A549 (cell line): ENCODE results near the gene CYB561.

Experiments used
- CEBPB ChIP-seq, 2 experiments: fragments of >200 bp in 1 of 2; sonication (Bioruptor Twin) in 1 of 2; formaldehyde crosslinking in 1 of 2; IDR thresholded peaks; 2 replicates each; pipeline ENCODE4 v1.6.1; 2012 to 2016
- HOXB5 ChIP-seq: fragments of 250-450 bp; sonication (Bioruptor Pico); IDR thresholded peaks from 2 replicates; pipeline ENCODE4 v1.5.0; 2020; ENCODE audit warnings: mild to moderate bottlenecking, moderate library complexity
- JUNB ChIP-seq: fragments of >200 bp; sonication (Bioruptor Twin); formaldehyde crosslinking; IDR thresholded peaks from 2 replicates; pipeline ENCODE4 v1.6.1; 2016
- MYC ChIP-seq: IDR thresholded peaks from 2 replicates; pipeline ENCODE4 v1.6.1; 2012; ENCODE audit warnings: mild to moderate bottlenecking, inconsistent platforms, low read length, improper control_type of control experiment, borderline replicate concordance
- PHF8 ChIP-seq: fragments of 200-600 bp; sonication (generic); IDR thresholded peaks from 2 replicates; pipeline ENCODE4 v1.6.1; 2016; ENCODE audit warnings: low read depth, mild to moderate bottlenecking, antibody characterized with exemption, moderate library complexity, borderline replicate concordance
- POLR2A ChIP-seq: IDR thresholded peaks from 2 replicates; pipeline ENCODE4 v1.6.1; 2012; ENCODE audit warnings: mild to moderate bottlenecking, low read length
- RAD21 ChIP-seq, 2 experiments: fragments of >200 bp in 1 of 2; sonication (Bioruptor Twin) in 1 of 2; formaldehyde crosslinking in 1 of 2; IDR thresholded peaks in 1 of 2; conservative IDR thresholded peaks in 1 of 2; 2 replicates in 1 of 2; 3 replicates in 1 of 2; pipeline ENCODE4 v1.6.1; 2012 to 2018; ENCODE audit warnings: inconsistent platforms in 1 of 2
- RCOR1 ChIP-seq: fragments of 150-350 bp; IDR thresholded peaks from 2 replicates; pipeline ENCODE4 v1.6.1; 2014; ENCODE audit warnings: antibody characterized with exemption, low read length, low read depth
- REST ChIP-seq: fragments of 200-600 bp; sonication (generic); IDR thresholded peaks from 2 replicates; pipeline ENCODE4 v1.6.1; 2016; ENCODE audit warnings: antibody characterized with exemption, mild to moderate bottlenecking, moderate library complexity
- ZFP36 ChIP-seq: fragments of 450-650 bp; IDR thresholded peaks from 2 replicates; pipeline ENCODE4 v1.6.1; 2014; ENCODE audit warnings: borderline replicate concordance; ENCODE audit not compliant: partially characterized antibody
- ZSCAN20 ChIP-seq: fragments of 250-450 bp; sonication (Bioruptor Pico); IDR thresholded peaks from 2 replicates; pipeline ENCODE4 v1.8.0; 2022; ENCODE audit warnings: mild to moderate bottlenecking, moderate library complexity
- TF ChIP-seq, protein P1 (sequence below): fragments of >200 bp; sonication (Bioruptor Twin); formaldehyde crosslinking; IDR thresholded peaks from 3 replicates; pipeline ENCODE4 v1.5.1; 2016
- TF ChIP-seq, protein P2 (sequence below): fragments of 150-350 bp; IDR thresholded peaks from 2 replicates; pipeline ENCODE4 v1.6.1; 2014; ENCODE audit warnings: low read depth, mild to moderate bottlenecking, low read length

DNA sequence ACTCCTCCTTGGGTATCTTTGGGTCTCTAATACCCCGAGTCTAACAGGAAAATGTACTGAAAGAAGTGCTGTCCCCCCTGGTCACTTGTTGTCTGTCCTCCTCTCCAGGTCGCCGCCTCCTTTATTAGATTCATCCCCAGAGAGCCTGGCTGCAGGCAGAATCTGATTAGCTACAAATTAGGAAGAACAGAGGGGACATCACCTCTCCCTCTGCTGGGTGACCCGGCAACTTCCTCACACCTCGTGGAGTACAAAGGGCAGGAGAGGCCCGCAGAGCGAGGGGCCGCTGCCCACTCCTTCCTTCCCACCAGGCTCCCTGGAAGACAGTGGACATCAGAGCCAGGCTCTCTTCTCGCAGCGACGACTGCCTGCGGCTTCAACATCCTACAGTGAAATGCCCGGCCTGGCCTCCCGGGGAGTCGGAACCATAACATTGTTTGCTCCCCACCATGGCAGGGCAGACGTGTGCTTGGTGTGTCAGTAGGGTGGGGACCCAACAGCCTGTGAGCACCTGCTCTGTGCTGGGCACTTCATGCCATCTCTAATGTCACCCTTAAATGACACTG lies 5.3 kb downstream of the CYB561 start:
- TF ChIP-seq CEBPB (IDR thresholded peaks at IDR 0.05) = no peak
- no peak for TF ChIP-seq ZSCAN20 (CRISPR knock-in tag)
- TF ChIP-seq, protein P1, sequence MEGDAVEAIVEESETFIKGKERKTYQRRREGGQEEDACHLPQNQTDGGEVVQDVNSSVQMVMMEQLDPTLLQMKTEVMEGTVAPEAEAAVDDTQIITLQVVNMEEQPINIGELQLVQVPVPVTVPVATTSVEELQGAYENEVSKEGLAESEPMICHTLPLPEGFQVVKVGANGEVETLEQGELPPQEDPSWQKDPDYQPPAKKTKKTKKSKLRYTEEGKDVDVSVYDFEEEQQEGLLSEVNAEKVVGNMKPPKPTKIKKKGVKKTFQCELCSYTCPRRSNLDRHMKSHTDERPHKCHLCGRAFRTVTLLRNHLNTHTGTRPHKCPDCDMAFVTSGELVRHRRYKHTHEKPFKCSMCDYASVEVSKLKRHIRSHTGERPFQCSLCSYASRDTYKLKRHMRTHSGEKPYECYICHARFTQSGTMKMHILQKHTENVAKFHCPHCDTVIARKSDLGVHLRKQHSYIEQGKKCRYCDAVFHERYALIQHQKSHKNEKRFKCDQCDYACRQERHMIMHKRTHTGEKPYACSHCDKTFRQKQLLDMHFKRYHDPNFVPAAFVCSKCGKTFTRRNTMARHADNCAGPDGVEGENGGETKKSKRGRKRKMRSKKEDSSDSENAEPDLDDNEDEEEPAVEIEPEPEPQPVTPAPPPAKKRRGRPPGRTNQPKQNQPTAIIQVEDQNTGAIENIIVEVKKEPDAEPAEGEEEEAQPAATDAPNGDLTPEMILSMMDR = no peak
- TF ChIP-seq ZFP36 = no peak
- no peak for TF ChIP-seq PHF8
- no peak for TF ChIP-seq RCOR1
- no peak for TF ChIP-seq REST
- TF ChIP-seq HOXB5 = no peak
- no peak for TF ChIP-seq JUNB
- TF ChIP-seq MYC = no peak
- TF ChIP-seq, protein P2, sequence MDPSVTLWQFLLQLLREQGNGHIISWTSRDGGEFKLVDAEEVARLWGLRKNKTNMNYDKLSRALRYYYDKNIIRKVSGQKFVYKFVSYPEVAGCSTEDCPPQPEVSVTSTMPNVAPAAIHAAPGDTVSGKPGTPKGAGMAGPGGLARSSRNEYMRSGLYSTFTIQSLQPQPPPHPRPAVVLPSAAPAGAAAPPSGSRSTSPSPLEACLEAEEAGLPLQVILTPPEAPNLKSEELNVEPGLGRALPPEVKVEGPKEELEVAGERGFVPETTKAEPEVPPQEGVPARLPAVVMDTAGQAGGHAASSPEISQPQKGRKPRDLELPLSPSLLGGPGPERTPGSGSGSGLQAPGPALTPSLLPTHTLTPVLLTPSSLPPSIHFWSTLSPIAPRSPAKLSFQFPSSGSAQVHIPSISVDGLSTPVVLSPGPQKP = no peak
- no peak for TF ChIP-seq POLR2A
- TF ChIP-seq RAD21 (conservative IDR thresholded peaks at IDR 0.05 in 1 of 2, IDR thresholded peaks at IDR 0.05 in 1 of 2) = no peak
